ENCODE measurements around the gene EOGT.

EOGT gene

GRCh38 chr3:69013253-69014021, at the start of gene EOGT:
EOGT (minus strand) TSS chr3:69013684; CDS start chr3:69009846, 3,838 bp downstream.
- H3K9me3 Mint-ChIP-seq: no peaks in the 10 kb centered on the region
- peak within 1 kb of the TSS; percentile 81 for H3K4me3 Mint-ChIP-seq
- H3K4me1 Mint-ChIP-seq (ENCODE audit: low read depth): peaks cover 35% of the 10 kb centered on the region
- peaks cover 51% of the 10 kb centered on the region for H3K36me3 Mint-ChIP-seq (ENCODE audit: low read depth)
- H3K27me3 Mint-ChIP-seq: no peaks in the 10 kb centered on the region
- peak; percentile 89 for DNase-seq
- H3K27ac Mint-ChIP-seq: peak within 1 kb of the TSS; percentile 85

GRCh38 chr3:69059688-69060087, 46.2 kb upstream of the EOGT start:
- peaks cover 50% of the 10 kb centered on the region for H3K4me1 Mint-ChIP-seq (ENCODE audit: low read depth)
- DNase-seq: no peak
- no peak overlapping the region for H3K4me3 Mint-ChIP-seq
- H3K9me3 Mint-ChIP-seq: no peaks in the 10 kb centered on the region
- no peaks in the 10 kb centered on the region for H3K27me3 Mint-ChIP-seq
- H3K36me3 Mint-ChIP-seq (ENCODE audit: low read depth): peaks cover 96% of the 10 kb centered on the region
- H3K27ac Mint-ChIP-seq: peak overlapping the region; percentile 94

- no peaks in the 10 kb centered on the region for H3K9me3 Mint-ChIP-seq
- H3K4me1 Mint-ChIP-seq (ENCODE audit: low read depth): peaks cover 42% of the 10 kb centered on the region
- H3K36me3 Mint-ChIP-seq (ENCODE audit: low read depth): peaks cover 92% of the 10 kb centered on the region
- DNase-seq: no peak
- no peak overlapping the region for H3K4me3 Mint-ChIP-seq
- no peaks in the 10 kb centered on the region for H3K27me3 Mint-ChIP-seq
- peak overlapping the region; percentile 94 for H3K27ac Mint-ChIP-seq
These were observed 45.4 kb upstream of the EOGT start for GRCh38 chr3:69058947-69059224.

GRCh38 chr3:69058180-69058946, 44.9 kb upstream of the EOGT start:
- H3K36me3 Mint-ChIP-seq (ENCODE audit: low read depth): peaks cover 92% of the 10 kb centered on the region
- no peaks in the 10 kb centered on the region for H3K27me3 Mint-ChIP-seq
- peak overlapping the region; percentile 94 for H3K27ac Mint-ChIP-seq
- no peak for DNase-seq
- H3K4me1 Mint-ChIP-seq (ENCODE audit: low read depth): peaks cover 37% of the 10 kb centered on the region
- H3K9me3 Mint-ChIP-seq: no peaks in the 10 kb centered on the region
- no peak overlapping the region for H3K4me3 Mint-ChIP-seq

GRCh38 chr3:69052472-69052898, 39.0 kb upstream of the EOGT start:
- Mint-ChIP-seq H3K9me3 (no peaks in the 10 kb centered on the region), H3K27ac (peak overlapping the region; percentile 98), H3K4me3 (peak overlapping the region; percentile 99), H3K36me3 (ENCODE audit: low read depth) (peaks cover 86% of the 10 kb centered on the region), H3K4me1 (ENCODE audit: low read depth) (peaks cover 47% of the 10 kb centered on the region), H3K27me3 (no peaks in the 10 kb centered on the region)
- no peak for DNase-seq

- peak within 1 kb of the TSS; percentile 98 for H3K27ac Mint-ChIP-seq
- H3K36me3 Mint-ChIP-seq (ENCODE audit: low read depth): peaks cover 84% of the 10 kb centered on the region
- H3K4me1 Mint-ChIP-seq (ENCODE audit: low read depth): peaks cover 46% of the 10 kb centered on the region
- peak; percentile 96 for DNase-seq
- no peaks in the 10 kb centered on the region for H3K27me3 Mint-ChIP-seq
- H3K9me3 Mint-ChIP-seq: no peaks in the 10 kb centered on the region
- peak within 1 kb of the TSS; percentile 99 for H3K4me3 Mint-ChIP-seq
These were observed 38.4 kb upstream of the EOGT start, which contains the start of gene TMF1 for GRCh38 chr3:69051756-69052471. TMF1 (minus strand) TSS chr3:69052333; CDS start chr3:69052086, 247 bp downstream.

- H3K4me1 Mint-ChIP-seq (ENCODE audit: low read depth): peaks cover 53% of the 10 kb centered on the region
- peak overlapping the region; percentile 59 for H3K27ac Mint-ChIP-seq
- H3K36me3 Mint-ChIP-seq (ENCODE audit: low read depth): peaks cover 84% of the 10 kb centered on the region
- no peaks in the 10 kb centered on the region for H3K9me3 Mint-ChIP-seq
- H3K27me3 Mint-ChIP-seq: no peaks in the 10 kb centered on the region
- DNase-seq: no peak
- H3K4me3 Mint-ChIP-seq: peak overlapping the region; percentile 42
These were observed 35.5 kb upstream of the EOGT start for GRCh38 chr3:69048990-69049389.

GRCh38 chr3:69044608-69045007, 31.1 kb upstream of the EOGT start:
- peaks cover 79% of the 10 kb centered on the region for H3K36me3 Mint-ChIP-seq (ENCODE audit: low read depth)
- H3K4me3 Mint-ChIP-seq: no peak overlapping the region
- no peaks in the 10 kb centered on the region for H3K27me3 Mint-ChIP-seq
- H3K9me3 Mint-ChIP-seq: no peaks in the 10 kb centered on the region
- H3K4me1 Mint-ChIP-seq (ENCODE audit: low read depth): peaks cover 32% of the 10 kb centered on the region
- DNase-seq: no peak
- H3K27ac Mint-ChIP-seq: no peak overlapping the region

- H3K27ac Mint-ChIP-seq: peak overlapping the region; percentile 82
- H3K27me3 Mint-ChIP-seq: no peaks in the 10 kb centered on the region
- H3K4me3 Mint-ChIP-seq: no peak overlapping the region
- no peaks in the 10 kb centered on the region for H3K9me3 Mint-ChIP-seq
- no peak for DNase-seq
- H3K4me1 Mint-ChIP-seq (ENCODE audit: low read depth): peaks cover 23% of the 10 kb centered on the region
- H3K36me3 Mint-ChIP-seq (ENCODE audit: low read depth): peaks cover 83% of the 10 kb centered on the region
These were observed 20.0 kb upstream of the EOGT start for GRCh38 chr3:69033470-69033869.

- Mint-ChIP-seq H3K36me3 (ENCODE audit: low read depth) (peaks cover 83% of the 10 kb centered on the region), H3K4me1 (ENCODE audit: low read depth) (peaks cover 23% of the 10 kb centered on the region), H3K9me3 (no peaks in the 10 kb centered on the region), H3K27ac (peak overlapping the region; percentile 74), H3K27me3 (no peaks in the 10 kb centered on the region), H3K4me3 (no peak overlapping the region)
- DNase-seq: no peak
These were observed 19.3 kb upstream of the EOGT start for GRCh38 chr3:69032737-69033136.

- Mint-ChIP-seq H3K4me1 (ENCODE audit: low read depth) (peaks cover 23% of the 10 kb centered on the region), H3K9me3 (no peaks in the 10 kb centered on the region), H3K27me3 (no peaks in the 10 kb centered on the region), H3K27ac (peak overlapping the region; percentile 52), H3K36me3 (ENCODE audit: low read depth) (peaks cover 84% of the 10 kb centered on the region), H3K4me3 (no peak overlapping the region)
- DNase-seq: no peak
These were observed 18.7 kb upstream of the EOGT start for GRCh38 chr3:69032142-69032541.

GRCh38 chr3:69031635-69032034, 18.2 kb upstream of the EOGT start:
- Mint-ChIP-seq H3K4me1 (ENCODE audit: low read depth) (peaks cover 23% of the 10 kb centered on the region), H3K27ac (no peak overlapping the region), H3K9me3 (no peaks in the 10 kb centered on the region), H3K27me3 (no peaks in the 10 kb centered on the region), H3K4me3 (no peak overlapping the region), H3K36me3 (ENCODE audit: low read depth) (peaks cover 81% of the 10 kb centered on the region)
- DNase-seq: no peak

GRCh38 chr3:69020857-69021256, 7.4 kb upstream of the EOGT start:
- DNase-seq: no peak
- Mint-ChIP-seq H3K27me3 (no peaks in the 10 kb centered on the region), H3K36me3 (ENCODE audit: low read depth) (peaks cover 57% of the 10 kb centered on the region), H3K4me1 (ENCODE audit: low read depth) (peaks cover 3% of the 10 kb centered on the region), H3K27ac (no peak overlapping the region), H3K4me3 (no peak overlapping the region), H3K9me3 (no peaks in the 10 kb centered on the region)

- Mint-ChIP-seq H3K4me3 (no peak overlapping the region), H3K9me3 (no peaks in the 10 kb centered on the region), H3K27me3 (no peaks in the 10 kb centered on the region), H3K27ac (no peak overlapping the region), H3K4me1 (ENCODE audit: low read depth) (peaks cover 3% of the 10 kb centered on the region), H3K36me3 (ENCODE audit: low read depth) (peaks cover 52% of the 10 kb centered on the region)
- DNase-seq: no peak
These were observed 6.9 kb upstream of the EOGT start for GRCh38 chr3:69020424-69020823.
